Hematopoietic multipotent progenitor cell (in vitro differentiated cells): ENCODE data around the gene DLG1. TPM values are rescaled to one million over a fixed set of nuclear protein-coding genes. Genes with fewer than 3 reads are reported as not detected.

Experiments used
- DNase-seq, 3 donors: peaks; one replicate each; pipeline ENCODE4 v3.0.0-alpha.2; 2011 to 2015; ENCODE audit warnings: low read depth in 2 of 3, low spot score in 2 of 3
- total RNA-seq: library from RNA; depleted of rRNA; stranded (reverse); fragments of >200 nt; gene quantifications from one replicate; pipeline ENCODE4 v1.2.3, GENCODE V29; 2012

Gene DLG1
- total RNA-seq, 1 donor = 19.7 TPM

DNA sequence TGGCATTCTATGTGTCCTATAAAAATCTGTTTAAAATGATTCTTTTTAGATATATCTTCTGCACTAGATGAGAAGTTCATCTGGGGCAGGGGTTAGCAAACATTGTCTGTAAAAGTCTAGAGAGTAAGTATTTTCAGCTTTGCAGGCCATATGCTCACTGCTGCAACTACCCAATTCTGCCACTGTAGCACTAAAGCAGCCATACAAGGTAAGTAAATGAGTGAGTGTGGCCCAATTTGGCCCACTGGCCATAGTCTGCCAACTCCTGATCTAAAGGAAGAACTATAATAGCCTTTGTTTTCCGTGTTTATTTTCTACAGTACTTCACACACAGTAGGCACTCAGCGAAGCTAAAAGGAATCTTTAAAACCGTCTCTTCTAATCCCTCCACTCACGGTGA, 42.3 kb downstream of the DLG1 start:
- no peak for DNase-seq

DNA sequence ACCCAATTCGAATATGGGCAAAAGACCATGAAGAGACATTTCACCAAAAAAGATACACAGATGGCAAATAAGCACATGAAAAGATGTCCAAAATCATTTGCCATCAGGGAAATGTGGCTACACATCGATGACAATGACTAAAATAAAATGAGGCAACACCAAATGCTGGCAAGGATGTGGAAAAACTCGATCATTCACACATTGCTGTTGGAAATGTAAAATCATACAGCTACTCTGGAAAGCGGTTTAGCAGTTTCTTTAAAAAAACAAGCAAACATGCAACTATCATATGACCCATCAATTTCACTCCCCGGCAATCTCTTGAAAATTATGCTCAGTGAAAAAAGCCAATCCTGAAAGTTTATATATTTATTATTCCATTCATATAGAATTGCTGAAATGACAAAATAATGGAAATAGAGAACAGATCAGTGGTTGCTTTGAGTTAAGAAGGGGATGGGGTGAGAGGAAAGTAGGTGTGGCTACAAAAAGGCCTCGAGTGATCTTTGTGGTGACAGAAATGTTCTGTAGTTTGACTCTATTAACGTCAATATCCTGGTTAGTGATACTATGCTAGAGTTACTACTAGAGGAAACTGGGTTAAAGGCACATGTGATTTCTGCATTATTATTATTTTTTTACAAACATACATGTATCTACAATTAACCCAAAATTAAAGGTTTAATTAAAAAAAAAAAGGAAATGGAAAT, 45.0 kb downstream of the DLG1 start:
- DNase-seq = no peak

DNA sequence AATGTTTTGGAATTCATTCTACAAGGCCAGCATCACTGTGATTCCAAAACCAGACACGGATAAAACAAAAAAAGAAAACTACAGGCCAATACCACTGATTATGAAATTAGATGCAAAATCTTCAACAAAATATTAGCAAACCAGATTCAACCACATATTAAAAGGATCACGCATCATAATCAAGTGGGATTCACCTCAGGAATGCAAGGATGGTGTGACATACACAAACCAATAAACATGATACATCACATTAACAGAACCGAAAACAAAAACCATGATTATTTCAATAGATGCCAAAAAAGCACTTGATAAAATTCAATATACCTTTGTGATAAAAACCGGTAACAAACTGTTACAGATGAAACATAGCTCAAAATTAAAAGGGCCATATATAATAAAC, 48.9 kb downstream of the DLG1 start:
- DNase-seq = peak in 1 of 3 donors; percentile 24

DNA sequence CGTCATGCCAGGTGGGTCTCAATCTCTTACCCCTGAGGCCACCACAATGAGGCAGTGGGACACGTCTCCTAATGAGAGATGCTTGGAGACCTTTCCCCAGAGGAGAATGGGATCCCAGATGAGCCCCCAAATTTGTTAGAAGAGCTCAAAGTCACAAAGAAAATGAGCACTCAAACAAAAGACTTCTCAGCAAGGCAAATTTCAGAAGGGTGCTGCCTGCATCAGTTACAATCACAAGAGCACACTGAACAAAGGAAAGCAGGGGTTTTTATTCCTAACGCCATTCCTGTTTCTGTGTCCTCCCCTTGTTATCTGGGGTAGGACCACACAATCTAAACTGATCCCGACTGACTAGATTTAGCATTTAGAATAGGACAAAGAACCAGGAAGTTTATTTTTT, 50.1 kb downstream of the DLG1 start:
- no peak for DNase-seq

DNA sequence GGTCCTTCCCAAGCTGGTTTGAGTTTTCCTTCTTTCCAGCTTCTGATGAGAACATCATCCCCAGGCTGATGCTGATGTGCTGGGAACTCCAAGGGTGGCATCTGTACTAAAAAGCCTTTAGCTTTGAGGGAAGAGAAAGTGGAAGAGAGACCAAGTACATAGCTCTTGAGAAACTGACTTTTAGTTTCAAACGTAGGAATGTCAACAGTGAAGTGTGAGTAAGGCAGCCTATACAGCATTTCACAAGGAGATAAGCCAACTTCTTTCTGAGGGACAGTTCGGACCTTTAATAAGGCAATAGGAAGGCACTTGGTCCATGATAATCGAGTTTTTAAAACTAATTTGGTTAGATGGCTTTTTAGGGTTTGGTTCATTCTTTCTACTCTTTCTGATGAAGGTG, 53.7 kb downstream of the DLG1 start:
- no peak for DNase-seq

DNA sequence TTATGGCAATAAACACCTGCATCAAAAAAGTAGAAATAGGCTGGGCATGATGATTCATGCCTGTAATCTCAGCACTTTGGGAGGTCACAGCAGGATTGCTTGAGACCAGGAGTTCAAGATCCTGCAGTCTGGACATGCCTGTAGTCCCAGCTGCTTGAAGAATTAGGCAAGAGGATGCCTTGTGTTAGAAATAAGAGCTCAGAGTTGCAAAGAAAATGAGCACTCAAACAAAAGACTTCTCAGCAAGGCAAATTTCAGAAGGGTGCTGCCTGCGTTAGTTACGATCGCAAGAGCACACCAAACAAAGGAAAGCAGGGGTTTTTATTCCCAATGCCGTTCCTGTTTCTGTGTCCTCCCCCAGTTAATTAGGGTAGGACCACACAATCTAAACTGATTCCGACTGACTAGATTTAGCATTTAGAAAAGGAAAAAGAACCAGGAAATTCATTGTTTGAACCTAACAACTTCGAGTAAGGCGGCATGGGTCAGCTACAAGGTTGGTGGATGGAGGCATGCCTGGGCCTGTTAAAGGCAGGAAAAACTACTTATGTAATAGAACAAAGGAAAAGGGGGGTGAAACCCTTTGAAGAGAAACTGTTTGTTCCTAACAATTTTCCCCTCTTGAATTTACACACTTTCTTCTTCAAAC, 55.5 kb downstream of the DLG1 start:
- no peak for DNase-seq

- DNase-seq = no peak
These were observed 57.2 kb downstream of the DLG1 start for GRCh38 chr3:197241173-197241572.

GRCh38 chr3:197239857-197240256, 58.6 kb downstream of the DLG1 start:
- DNase-seq = no peak

DNA sequence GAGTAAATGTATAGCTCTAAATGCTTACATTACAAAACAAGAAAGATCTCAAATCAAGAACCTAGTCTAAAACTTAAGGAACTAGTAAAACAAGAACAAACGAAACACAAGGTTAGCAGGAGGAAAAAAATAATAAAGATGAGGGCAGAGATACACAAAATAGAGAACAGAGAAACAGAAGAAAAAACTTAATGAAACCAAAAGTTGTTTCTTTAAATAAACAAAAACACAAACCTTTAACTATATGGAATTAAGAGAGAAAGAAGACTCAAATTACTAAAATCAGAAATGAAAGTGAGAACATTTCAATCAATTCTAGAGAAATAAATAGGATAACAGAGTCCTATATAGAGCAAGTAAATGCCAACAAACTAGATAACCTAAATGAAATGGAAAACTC, 59.6 kb downstream of the DLG1 start:
- no peak for DNase-seq

DNA sequence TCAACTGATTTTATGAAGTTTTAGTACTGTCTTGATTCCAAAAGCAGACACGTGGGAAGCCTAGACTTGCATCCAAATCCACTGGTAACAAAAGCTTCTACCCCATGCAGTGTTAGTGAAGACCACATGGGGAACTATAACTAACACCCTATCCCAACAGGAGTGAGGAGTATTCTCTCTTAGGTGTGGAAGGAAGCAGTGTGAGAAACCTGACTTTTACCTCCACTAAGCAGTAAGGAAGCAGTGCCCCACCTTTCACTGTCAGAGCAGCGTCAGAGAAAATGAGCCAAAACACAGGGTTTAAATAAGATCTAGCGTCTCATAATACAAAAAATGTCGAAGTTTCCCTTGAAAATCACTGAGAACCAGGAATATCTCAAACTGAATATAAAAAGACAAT, 60.5 kb downstream of the DLG1 start:
- no peak for DNase-seq

GRCh38 chr3:197236362-197236761, 62.0 kb downstream of the DLG1 start:
- no peak for DNase-seq

DNA sequence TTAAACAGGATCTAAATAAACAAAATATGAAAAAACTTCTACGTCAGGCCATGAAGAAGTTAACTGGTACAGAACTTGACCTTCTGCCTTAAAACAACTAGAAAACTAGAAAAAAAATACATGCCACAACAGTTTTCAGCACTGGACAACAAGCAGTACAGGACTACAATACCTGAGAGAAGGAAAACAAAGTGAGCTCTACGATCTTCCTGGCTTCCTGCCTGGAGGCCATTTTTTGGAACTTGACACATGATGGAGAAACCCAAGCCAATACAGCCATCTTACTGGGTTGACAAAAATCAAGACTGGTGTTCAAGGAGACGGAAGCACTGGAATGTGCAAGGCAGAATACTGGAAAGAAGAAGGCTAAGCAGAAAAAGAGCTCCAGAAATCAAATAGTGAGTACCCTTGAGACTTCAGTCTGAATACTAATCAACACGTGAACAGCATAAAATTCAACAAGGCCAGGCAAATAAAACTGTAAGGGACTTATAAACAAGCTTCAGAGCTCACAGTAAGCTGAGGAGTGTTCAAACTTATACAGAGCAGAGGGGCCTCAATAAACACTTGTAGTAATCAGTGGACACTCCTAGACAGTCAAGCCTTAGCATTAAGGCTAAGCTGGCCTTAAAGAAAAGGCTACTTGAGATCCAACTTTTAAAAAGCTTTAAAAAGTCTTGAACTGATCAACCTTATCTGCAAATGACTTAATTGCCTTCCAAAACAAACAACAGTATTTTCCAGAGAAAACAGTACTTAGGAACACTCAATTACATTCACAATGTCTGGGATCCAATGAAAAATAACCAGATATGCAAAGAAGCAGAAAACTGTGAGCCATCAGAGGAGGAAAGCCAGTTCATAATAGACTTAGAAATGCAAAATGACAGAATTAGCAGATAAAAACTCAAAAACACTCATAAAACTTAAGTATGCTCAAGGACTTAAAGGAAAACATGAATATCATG, 63.2 kb downstream of the DLG1 start:
- no peak for DNase-seq

GRCh38 chr3:197231321-197231720, 67.1 kb downstream of the DLG1 start:
- DNase-seq = no peak

GRCh38 chr3:197229836-197230235, 68.6 kb downstream of the DLG1 start:
- DNase-seq = no peak

DNA sequence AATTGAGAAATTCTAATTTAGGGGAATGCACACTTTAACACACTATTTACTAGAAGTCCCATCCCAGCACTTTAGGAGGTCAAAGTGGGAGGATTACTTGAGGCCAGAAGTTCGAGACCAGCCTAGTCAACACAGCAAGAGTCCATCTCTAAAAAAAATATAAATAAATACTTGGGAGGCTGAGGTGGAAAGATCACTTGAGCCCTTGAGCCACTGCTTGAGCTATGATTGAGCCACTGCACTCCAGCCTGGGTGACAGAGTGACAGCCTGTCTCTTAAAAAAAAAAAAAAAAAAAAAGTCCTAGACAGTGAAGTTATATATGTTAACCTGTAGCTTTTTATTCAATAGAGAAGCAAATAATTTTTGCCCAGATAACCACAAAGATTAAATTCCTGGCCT, 69.2 kb downstream of the DLG1 start:
- DNase-seq = no peak

DNA sequence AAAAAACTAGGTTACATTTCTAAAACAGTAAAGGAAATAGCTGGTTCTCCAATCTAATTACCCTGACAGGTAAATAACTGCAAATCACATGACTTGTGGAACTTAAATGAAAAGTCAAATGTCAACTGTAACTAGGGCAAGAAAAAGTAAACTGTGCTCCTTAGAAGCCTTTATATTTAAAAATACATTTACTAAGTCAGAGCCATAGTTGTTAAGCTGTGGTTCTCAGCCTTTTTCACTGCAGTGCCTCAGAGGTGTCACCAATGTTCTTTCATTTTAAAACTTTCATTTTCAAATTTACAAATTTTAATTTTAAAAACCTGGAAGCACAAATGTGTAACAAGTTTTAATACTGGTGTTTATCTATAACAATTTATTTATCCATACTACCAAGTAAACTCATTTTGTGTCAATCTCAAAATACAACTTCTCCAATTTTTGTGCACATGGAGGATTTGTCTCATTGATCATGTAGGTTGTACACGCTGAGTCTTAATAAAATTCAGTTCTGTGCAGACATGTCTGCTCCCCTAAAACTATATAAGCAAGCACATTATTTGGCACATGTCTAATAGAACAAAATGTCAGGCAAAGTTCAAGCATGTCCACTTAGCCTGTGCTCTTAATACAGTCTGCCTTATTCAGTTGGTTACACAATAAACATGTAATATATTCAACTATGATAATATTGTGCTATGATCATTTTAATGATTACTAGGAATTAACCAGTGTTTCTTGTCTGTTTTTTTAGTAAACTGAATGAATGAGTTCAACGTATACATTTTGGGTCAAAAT, 70.4 kb downstream of the DLG1 start:
- no peak for DNase-seq

- DNase-seq = no peak
These were observed 72.2 kb downstream of the DLG1 start for GRCh38 chr3:197226179-197226578.

DNA sequence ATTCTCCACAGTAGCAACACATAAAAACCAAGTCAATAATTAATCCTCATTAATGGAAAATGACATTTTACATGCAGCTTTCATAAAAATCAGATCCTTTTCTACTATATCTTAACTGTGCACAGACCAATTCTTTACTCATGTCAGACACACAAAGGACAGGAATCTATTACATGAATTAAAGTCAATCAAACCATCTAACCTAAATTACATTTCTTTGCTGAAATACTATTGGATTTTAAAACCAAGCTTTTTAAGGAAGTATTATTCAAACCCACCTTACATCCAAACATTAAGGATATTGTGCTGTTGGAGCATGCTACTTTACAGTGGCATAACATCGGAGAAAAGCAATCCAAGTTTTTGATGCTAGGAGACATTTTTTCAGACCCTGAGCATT, 72.8 kb downstream of the DLG1 start:
- no peak for DNase-seq

DNA sequence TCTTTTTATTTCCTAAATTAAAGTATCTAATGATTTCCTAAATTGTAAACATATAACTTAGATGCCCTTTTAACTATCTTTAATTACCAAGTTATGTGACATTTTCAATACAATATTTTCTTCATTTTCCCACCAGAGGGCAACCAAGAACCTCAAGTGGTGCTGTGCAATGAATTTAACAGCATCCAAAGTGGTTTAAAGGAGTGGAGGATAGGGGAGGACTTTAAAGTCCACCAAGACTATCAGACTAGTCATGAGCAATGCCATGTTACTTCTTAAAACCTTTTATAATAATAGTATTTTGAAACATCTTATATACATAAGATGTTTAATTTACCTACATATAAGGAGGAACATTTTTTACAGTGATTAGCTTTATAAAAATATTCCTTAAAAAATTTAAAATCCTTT, 74.4 kb downstream of the DLG1 start:
- DNase-seq = peak; percentile 9 to 78 (median 43)

DNA sequence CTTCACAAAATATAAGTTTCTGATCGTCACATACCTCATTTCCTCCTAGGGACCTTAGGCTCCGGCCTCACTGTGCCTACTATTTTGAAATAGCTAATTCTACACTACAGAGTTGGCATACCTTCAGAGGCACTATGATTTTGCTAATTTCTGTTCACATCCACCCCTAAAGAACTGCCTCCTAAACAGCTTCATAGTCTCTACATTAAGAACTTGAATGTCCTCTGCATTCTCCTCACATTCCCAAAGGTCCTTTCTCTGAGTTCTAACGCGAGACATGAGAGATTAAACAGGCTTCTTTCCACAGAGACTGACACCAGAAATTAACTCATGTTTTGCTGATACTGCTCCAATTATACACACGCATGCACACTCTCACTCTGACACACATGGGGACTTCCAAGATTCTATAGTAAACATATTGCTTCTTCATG, 75.5 kb downstream of the DLG1 start:
- peak in 1 of 3 donors; percentile 10 for DNase-seq

GRCh38 chr3:197219619-197220018, 78.8 kb downstream of the DLG1 start:
- no peak for DNase-seq
